ENCODE measurements around the gene EEF2.
"Not testable (repeated sequence)": the region's sequence is repeated elsewhere in the genome, so short reads cannot be mapped to it uniquely, and the experiment has no call there.

EEF2 gene

GRCh38 chr19:4014541-4015491 is 29.6 kb upstream of the EEF2 start:
- no peak overlapping the region for H3K4me3 ChIP-seq (ENCODE audit: low read depth, low read length)
- DNase-seq (ENCODE audit: low read depth), result no peak
- TF ChIP-seq CTCF (IDR thresholded peaks at IDR 0.05; ENCODE audit: insufficient read depth, low read depth, low read length, missing control alignments), result no peak

- DNase-seq (ENCODE audit: low read depth), result no peak
- TF ChIP-seq CTCF (IDR thresholded peaks at IDR 0.05; ENCODE audit: insufficient read depth, low read depth, low read length, missing control alignments), result no peak
- no peak overlapping the region for H3K4me3 ChIP-seq (ENCODE audit: low read depth, low read length)
Measured at GRCh38 chr19:4013886-4014540, 28.8 kb upstream of the EEF2 start.

- H3K4me3 ChIP-seq (ENCODE audit: low read depth, low read length), result no peak overlapping the region
- no peak for TF ChIP-seq CTCF (IDR thresholded peaks at IDR 0.05; ENCODE audit: insufficient read depth, low read depth, low read length, missing control alignments)
- no peak for DNase-seq (ENCODE audit: low read depth)
Measured at GRCh38 chr19:4012975-4013634, 27.8 kb upstream of the EEF2 start.

GRCh38 chr19:4012092-4012974 is 27.1 kb upstream of the EEF2 start:
- TF ChIP-seq CTCF (IDR thresholded peaks at IDR 0.05; ENCODE audit: insufficient read depth, low read depth, low read length, missing control alignments), result no peak
- no peak overlapping the region for H3K4me3 ChIP-seq (ENCODE audit: low read depth, low read length)
- DNase-seq (ENCODE audit: low read depth), result no peak

- H3K4me3 ChIP-seq (ENCODE audit: low read depth, low read length); DNase-seq (ENCODE audit: low read depth): not testable (repeated sequence)
Measured at GRCh38 chr19:4011430-4011829, 26.2 kb upstream of the EEF2 start.

- no peak for DNase-seq (ENCODE audit: low read depth)
- H3K4me3 ChIP-seq (ENCODE audit: low read depth, low read length), result no peak overlapping the region
- TF ChIP-seq CTCF (IDR thresholded peaks at IDR 0.05; ENCODE audit: insufficient read depth, low read depth, low read length, missing control alignments), result no peak
Measured at GRCh38 chr19:4010808-4011110, 25.5 kb upstream of the EEF2 start.
